Stimulated activated CD4-positive, alpha-beta T cell treated with anti-CD3 and anti-CD28 coated beads, Interleukin-4, amount 100 ng/mL, for 24 hours (primary cell): ENCODE results near the gene PHLDA3.

Source experiments
- DNase-seq: peaks from one replicate; pipeline ENCODE4 v3.0.0-alpha.2; 2020

PHLDA3 gene

DNA sequence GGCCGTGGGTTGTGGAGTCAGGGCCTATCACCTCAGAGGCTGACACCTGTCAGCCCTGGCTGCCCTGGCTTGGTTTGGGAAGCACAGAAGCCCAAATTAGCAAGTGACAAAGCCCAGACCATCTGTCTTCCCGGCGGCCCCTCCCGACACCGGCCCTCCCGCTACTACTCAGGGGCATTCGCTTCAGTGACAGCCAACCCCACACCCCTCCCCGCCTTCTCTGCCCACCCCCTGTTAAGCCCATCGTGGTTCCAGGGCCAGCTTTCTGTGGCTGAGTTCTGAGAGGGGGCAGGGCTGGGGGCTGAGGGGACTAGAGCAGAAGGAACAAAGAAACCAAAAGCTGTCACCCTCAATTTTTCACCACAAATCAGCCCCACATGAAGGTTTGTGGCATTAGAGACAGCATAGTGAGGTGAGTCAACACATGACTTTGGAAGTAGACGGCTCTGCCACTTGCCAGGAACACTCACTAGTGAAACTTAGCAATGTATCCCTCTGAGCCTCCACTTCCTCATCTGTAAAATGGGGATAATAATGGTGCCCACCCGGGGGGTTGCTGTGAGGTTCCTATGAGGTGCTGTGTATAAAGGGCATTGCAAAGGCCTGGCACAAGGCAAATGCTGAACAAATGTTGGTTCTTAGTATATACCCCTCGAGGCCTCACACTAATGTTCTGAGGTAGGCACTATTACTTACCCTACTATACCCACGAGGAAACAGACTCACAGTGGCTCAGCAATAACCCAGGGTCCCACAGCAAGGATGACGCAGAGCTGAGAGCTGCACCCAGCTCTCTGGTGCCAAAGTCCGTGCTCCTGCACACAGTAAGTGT, 42.3 kb downstream of the PHLDA3 start:
- no peak for DNase-seq

DNA sequence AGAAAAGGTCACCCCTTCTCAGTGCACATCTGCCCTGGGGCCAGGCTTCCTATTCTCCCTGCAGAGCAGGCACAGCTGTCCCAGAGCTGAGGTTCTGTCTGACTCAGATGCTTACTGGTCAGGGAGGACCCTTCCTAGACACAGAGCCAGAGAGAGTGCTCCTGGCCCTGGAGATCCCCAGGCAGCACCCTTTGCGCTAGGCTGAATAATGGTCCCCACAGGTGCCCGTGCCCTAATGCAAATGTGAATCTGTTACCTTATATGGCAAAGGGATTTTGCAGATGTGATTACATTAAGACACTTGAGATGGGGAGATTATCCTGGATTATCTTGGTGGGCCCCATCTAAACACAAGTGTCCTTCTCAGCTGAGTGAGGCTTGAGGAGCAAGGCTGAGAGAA, 44.8 kb downstream of the PHLDA3 start:
- no peak for DNase-seq

DNA sequence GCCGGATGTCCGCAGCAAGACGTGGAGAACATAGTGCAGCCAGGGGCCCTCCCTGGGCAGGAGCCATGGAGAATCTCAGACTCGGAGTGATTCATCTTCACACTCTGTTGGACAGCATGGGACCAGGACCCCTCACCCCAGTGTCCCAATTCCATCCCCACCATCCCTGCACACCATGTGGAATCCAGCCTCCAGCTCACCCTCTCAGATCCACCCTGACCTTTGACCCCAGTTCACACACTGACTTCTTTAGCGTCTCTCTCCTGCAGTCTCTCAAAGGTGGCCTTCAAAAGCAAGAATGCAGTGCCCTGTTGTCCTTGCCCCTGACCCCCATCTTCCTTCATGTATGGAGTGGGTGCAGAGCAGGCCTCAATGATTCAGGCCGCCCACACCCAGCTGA, 45.3 kb downstream of the PHLDA3 start:
- DNase-seq: no peak

DNA sequence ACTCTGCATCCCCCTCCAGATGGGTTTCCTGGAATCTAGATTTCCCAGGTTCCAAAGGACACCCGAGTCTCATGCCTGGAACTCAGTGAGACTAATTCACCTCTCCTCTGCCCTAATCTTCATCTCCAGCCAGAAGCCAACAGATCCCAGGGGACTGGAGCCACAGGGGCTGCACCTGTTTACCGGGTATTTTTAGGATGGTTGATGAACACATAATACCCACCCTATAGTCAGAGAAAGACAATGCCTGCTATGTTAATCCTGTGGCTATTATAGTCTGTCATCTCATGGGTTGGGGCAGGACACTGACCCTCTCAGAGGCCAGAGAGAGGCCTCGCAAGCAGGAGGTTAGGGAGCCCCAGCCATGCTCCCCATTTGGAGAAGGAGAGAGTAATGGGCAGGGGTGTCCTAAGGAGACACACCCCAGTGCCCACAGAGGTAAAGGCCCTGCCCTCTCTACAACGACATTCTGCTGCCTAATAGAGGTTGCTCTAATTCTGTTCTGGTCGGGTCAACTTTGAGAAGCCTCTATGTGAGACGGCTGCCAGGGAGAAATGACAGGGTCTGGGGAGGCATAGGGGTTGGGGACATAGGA, 46.5 kb downstream of the PHLDA3 start:
- no peak for DNase-seq

DNA sequence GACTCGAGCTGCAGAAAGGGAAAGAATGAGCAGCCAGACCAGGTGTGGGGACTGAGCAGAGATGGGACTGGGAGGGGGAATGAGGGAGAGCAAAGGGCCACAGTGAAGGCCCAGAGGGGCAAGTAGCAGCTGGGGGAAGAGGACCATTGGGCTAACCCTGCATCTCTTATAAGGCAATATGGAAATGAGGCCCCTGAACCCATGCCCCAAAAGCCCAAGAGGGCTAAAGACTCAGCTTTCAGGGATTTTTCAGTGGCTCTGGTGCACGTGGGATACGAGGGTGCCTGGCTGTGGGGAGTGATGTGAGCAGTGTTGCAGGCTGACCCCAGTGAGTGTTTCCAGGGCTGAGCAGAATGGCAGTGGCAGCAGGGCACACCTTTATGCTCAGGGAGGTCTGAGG, 47.0 kb downstream of the PHLDA3 start:
- no peak for DNase-seq

DNA sequence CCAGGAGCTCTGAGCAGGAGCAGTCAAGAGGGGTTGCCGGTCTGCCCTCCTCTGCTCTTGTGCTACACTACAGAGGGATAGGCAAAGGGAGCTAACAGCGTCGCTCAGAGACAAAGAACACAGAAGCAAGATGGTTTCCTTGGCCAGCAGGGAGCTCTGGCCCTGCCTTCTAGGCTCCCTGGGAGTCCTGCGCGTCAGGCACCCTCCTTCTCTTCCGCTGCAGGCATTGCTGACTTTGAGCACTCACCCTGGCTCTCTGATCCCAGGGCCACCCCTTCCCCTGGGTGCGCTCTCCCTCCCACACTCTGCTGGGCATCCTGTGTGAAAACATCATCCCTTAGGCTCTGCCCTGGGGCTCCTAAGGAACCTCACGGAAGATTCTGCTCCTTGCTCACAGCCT, 47.9 kb downstream of the PHLDA3 start:
- no peak for DNase-seq

GRCh38 chr1:201420608-201421002, 48.4 kb downstream of the PHLDA3 start:
- no peak for DNase-seq

DNA sequence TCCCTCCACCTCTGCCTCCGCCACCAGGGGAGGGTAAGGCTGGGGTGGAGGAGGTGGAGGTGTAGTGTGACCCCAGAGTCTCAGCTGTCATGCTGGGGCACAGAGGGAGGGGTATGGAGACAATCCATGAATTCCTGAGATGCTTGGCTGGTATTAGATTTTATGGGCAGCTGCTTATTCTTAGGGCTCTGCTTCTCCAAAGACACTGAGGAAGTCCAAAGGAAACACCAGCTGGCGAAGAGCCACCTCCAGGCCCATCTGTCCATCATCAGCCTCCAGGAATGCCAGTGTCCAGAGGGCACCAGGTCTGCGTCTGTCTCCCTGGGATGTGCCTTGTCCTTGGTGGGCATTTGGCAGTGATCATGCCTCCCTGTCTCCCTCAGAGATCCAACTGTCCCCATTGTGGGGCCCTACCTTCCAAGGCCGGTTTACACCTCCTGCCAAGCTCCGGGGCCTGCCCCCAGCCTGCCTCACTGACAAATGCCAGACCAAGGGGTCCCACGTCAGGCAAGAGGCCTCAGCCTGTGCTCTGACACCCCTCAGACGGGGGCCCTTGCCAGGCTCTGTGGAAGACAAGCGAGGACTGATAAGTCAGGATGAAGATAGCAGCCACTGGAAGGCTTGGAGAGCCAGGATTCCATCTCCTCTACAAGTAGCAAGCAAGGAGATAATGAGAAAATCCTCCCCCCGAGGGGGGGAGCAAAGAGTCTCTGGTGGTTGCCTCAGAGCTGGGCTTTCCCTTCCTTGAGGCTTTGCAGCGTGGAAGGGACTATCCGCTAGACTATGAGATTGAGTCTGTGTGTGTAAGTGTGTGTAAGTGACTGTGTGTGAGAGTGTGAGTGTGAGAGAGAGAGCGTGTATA, 49.0 kb downstream of the PHLDA3 start:
- DNase-seq: no peak

DNA sequence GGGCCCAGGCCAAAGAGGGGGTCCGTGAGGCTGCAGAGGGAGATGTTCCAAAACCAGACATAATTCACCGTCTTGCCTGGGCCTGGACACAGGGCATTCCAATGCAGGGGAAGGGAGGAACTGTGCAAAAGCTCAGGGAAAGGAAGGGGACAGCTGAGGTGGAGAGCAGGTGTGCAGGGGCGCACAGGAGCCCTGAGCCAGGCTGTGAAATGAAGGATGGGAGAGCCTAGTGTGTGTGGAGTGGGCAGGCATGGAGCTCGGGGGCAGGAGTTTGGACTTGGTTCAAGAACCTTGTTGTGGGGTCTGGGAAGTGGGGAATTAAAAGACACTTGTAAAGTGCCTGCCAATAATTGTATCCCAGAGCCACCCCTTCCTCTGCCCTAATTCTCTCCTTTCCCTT, 49.7 kb downstream of the PHLDA3 start:
- DNase-seq: no peak

DNA sequence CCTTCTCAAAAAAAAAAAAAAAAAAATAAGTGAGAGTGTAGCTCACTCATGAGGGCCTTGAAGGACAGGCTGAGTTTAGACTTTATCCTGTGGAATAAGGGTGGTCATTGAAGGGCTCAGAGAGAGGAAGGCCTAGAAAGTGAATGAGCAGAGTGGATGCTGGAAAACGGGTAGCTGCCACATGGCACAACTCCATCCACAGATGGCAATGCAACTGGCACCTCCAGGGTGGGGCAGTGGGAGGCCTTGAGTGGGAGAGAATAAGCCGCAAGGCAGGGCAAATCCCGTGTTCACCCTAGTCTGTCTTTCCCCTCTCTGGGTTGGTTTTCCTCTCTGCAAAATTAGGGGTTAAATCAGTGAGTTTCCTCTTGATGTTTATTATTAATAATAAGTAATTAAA, 50.5 kb downstream of the PHLDA3 start:
- DNase-seq: no peak
